NCI-H2029 (cell line): ENCODE results near the gene TAF1D.
"Not testable (repeated sequence)": the region's sequence is repeated elsewhere in the genome, so short reads cannot be mapped to it uniquely, and the experiment has no call there.

ENCODE experiments used
- DNase-seq: peaks from one replicate; lab custom pipeline; 2025; lab: John Stamatoyannopoulos, UW

The TAF1D gene, protein sequence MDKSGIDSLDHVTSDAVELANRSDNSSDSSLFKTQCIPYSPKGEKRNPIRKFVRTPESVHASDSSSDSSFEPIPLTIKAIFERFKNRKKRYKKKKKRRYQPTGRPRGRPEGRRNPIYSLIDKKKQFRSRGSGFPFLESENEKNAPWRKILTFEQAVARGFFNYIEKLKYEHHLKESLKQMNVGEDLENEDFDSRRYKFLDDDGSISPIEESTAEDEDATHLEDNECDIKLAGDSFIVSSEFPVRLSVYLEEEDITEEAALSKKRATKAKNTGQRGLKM

DNA sequence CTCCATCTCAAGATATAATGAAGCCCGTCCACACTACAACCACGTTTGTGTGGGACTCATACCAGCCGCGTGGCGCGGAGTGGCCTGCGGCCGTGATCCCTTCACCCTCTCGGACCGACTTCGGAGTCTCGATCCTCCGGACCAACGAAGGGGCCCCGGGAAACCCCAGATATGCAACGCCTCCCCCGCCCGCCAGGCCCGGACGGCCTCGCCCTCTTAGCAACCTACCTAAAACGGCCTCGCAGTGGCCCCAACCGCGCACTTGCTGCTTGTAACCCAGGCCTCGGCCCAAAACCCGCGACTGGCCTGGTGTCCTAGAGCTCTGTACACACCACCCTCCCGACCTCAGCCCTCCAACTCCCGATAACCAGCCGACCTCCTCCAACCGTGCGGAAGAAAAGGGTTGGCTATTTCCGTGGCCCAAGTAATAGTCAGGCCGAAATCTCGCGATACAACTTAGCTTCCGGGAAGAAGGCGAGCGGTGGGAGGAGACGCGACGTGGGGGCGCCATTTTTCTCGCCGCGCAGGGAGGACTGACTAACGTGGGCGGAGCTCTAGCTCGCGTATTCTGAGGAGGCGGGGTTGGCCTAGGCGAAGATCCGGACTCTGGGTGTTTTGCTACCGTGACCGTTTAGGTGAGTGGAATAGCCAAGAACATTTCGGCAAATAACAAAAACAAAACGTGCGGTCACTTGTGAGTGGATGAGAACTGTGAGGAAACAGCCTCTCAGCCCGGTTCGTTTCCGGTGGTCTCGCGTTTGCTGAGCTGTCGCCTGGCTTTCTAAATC lies at the start of gene TAF1D, which contains the start of gene C11orf54:
Gene TAF1D (minus strand): TSS at position 402 of the 788 bp plus-strand sequence. CDS start 2,191 bp downstream, outside the sequence.
Gene C11orf54 (plus strand): TSS at position 579 of the 788 bp plus-strand sequence. CDS start 5,722 bp downstream, outside the sequence.
- DNase-seq = peak; percentile 99

DNA sequence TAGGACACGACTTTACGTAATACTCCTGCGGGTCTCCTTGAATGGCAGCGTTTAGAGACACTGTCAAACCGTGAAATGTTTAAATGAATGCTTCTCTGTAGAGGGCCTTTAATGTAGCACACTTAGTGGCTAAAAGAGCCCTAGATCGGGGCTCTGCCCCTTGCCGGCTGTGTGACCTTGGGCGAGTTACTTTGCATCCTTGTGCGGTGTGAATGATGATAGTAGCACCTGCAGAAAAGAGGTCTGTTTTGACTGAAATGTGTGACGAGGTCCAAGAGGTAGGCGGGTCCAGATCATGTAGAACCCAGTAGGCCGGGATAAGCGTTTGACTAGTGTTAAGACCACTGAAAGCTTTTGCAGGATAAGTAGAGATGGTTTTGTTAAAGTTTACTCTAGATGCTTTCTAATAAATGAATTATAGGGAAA lies 43.7 kb upstream of the TAF1D start:
- peak; percentile 47 for DNase-seq

DNA sequence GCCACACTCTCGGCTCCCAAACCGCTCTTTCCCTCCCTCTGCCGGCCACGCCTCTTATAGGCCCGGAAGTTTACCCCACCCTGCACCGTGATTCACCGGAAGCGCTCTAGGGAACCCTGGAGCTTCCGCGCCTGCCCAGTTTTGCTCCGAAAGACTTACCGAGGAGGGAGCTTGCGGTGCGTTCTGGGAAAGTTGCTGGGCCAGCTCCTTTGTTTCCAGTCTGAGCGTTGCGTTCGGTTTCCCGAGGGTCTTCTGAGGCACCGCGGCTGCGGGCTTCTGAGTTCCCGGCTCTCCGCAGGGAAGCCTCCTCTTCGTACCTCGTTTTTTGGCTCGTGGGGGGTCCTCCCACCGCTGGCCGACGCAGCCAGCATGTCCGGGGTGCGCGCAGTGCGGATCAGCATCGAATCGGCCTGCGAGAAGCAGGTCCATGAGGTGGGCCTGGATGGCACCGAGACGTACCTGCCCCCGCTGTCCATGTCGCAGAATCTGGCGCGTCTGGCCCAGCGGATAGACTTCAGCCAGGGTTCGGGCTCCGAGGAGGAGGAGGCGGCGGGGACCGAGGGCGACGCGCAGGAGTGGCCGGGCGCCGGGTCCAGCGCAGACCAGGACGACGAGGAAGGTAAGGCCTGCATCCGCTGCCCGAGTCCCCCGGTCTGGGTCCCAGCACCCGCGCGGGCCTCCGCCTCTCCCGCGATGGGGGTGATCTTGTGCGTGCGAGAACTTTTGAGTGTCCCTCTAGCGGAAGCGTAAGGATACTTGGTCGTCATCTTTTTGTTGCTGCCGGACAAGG lies 43.0 kb upstream of the TAF1D start, which contains the start of gene MED17:
Gene MED17 (plus strand): TSS at position 138 of the 790 bp plus-strand sequence. CDS start 232 bp downstream, at position 370.
- peak; percentile 94 for DNase-seq

DNA sequence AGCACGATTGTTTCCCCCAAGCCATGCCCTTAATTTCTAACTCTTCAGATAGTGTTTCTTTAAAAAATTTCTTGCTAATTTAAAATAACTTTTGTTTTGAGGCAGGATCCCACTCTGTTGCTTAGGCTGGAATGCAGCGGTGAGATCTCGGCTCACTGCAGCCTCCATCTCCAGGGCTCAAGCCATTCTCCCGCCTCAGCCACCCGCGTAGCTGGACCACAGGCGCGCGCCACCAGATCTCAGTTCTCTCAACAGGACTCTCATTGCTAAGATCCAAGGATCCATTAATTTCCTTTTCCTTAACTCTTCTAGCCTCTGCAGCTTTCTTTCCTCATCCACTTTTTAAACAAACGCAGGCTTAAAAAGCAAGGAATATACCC lies 42.5 kb upstream of the TAF1D start:
- no peak for DNase-seq

DNA sequence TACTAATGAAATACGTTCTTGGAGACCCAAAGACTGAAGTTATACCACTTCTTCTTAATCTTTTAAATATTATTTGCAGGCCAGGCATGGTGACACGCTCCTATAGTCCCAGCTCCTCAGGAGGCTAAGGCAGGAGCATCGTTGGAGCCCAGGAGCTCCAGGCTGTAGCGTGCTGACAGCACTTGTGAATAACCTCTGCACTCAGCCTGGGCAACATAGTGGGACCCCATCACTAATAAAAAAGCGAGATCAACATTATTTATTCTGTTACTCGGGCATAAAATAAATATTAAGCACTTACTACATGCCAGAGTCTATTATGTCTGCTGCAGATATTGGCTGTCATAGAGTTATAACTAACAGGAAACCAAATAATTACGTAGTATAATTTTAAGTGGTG lies 42.1 kb upstream of the TAF1D start:
- no peak for DNase-seq

DNA sequence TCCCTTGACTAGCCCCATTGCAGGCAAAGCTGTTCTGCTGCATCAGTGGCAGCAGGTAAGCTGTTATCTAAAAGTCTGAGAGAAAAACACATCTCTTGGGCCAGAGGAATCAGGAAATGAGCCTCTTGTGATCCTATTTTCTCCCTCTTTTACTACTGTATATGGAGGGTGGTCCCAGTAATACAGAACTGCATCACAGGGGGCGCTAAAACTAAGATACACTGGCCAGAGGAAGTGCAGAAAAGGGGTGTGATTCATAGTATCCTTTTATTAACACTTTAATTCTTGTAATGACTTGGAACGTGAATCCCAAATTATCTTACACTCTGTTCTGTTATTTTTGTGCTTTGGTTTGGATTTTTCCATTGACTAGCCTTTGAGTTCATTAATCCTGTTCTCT lies 34.0 kb upstream of the TAF1D start:
- DNase-seq = no peak

DNA sequence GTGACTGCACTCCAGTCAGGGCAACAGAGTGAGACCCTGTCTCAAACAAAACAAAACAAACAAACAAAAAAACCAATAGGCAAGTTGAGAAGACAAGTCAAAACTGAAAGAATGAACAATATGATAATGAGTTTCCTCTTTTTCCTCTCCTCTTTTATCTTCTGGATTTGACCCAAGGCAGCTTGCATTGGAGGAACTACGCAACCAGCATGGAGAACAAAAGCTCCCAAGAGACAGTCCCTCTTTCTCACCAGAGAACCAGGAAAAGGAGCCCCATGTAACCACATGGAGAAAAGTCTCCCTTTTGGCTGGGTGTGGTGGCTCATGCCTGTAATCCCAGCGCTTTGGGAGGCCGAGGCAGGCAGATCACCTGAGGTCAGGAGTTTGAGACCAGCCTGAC lies 33.3 kb upstream of the TAF1D start:
- not testable (repeated sequence) for DNase-seq

DNA sequence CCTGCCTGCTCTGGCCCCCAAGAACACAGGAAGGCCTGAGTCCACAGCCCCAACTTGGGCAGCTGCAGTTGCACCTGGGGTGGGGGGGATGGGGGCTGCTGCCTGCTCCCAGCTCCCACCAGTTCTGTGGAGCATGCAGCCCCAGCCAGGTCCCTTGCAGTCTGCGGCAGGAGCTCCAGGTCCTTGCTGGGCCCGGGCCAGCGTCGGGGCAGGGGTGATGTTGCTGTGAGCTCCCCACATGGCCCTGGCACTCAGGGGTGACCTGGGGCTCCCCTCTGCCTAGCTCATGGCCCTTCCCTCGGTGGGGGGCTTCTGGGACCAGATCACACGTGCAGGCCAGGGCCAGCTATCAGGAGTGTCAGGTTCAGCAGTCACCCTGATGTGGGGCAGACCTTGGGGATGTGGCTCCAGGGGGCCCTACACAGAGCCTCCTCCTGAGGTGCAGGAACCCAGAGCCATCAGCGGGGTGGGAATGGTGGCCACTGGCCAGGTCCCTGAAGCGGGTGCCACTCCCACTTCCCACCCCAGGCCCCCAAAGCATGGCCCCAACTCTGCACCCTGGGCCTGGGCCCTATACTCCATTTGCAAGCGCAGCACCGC lies 32.4 kb upstream of the TAF1D start:
- no peak for DNase-seq

DNA sequence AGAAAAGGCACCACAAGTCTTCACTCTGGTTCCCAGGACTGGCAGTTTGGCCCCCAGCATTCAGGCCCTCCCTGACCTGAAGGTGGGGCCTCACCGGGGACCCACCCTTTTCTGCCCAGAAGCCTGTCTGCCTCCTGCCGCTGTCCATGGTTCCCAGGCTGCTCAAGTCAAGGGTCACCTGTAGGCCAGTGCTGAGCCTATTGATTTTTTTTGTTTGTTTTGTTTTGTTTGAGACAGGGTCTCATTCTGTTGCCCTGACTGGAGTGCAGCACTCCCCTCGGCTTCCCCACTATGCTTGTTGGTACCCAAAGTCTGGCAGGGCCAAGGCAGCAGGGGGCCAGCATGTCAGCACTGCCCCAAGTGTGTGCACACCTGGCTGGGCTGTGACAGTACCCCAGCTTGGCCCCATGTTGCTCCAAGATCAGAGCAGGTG lies 31.8 kb upstream of the TAF1D start:
- DNase-seq = no peak

DNA sequence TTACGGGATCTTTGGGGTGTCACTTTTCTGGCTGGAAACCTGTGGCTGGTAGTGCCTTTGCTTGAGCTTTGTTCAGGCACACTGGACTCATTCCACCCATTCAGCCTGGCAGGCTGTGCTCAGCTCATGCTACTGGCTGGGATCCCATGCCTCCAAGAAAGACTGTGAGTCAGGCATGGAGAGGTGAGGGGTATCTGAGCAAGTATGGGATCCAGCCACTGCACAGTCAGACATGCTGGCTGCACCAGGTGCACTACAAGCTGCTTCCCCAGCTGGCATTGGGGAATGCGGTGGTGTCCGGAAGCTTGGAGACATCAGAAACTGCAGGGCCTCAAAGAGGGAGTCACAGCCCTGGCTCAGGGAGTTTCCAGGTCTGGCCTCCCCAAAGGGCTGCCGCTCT lies 30.8 kb upstream of the TAF1D start:
- no peak for DNase-seq

DNA sequence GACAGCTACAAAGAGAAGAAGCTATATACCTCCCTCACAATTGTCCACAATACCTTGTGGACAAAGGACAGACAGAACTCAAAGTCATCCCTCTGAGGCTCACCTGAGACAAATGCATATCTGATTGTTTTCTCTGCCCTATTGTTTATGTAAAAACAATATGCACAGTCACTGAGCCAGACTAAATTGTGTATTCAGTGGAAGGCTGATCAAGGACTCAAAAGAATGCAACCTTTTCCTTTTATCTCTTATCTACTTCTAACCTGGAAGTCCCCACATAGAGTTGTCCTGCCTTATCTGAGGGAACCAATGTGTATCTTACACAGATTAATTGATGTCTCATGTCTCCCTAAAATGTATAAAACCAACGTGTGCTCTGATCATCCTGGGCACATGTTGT lies 28.9 kb upstream of the TAF1D start:
- DNase-seq = no peak

DNA sequence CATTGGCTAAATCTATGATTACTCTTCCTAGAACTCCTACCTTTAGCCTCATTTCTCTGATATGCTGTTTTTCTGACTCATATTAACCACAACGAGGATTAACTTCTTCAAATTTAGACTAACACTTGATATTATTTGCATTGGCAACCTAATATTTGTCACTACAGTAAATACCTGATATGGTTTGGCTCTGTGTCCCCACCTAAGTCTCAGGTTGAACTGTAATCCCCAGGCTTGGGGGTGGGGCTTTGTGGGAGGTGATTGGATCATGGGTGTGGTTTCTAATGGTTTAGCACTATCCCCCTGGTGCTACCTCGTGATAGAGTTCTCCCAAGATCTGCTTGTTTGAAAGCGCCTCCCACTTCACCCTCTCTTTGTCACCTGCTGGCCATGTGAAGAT lies 25.7 kb upstream of the TAF1D start:
- DNase-seq = no peak

DNA sequence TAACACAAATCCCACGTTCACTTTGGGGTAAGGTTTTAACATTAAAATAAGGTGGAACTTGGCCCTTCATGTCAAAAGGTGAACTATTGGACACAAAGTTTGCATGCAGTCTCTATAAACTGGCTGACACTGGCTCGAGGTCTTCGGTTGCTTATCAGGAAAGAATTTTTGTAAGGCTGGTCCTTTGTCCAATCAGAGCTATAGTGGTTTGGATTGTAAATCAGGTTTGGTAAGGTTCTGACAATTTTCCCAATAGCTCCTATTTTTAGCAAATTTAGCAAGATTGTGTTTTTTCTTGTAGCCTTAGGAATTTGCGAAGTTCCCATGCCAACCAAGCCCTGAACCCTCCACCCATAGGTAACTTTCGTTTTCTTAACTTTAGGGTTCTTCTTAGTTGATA lies 25.2 kb upstream of the TAF1D start:
- no peak for DNase-seq

DNA sequence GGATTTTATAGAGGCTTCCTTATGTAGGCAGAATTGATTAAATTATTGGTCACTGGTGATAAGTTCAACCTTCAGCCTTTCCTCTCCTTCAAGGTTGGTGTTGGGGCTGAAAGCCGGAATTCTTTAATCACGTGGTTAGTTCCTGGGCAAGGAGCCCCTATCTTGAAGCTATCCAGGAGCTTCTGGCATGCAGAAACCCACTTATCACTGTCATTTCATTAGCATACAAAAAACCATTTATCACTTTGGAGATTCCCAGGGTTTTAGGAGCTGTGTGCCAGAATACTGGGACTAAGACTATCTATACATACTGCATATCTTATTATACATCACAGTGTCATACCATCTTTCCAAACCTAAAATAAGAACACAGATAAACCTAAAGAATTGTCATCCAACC lies 24.3 kb upstream of the TAF1D start:
- DNase-seq = no peak

DNA sequence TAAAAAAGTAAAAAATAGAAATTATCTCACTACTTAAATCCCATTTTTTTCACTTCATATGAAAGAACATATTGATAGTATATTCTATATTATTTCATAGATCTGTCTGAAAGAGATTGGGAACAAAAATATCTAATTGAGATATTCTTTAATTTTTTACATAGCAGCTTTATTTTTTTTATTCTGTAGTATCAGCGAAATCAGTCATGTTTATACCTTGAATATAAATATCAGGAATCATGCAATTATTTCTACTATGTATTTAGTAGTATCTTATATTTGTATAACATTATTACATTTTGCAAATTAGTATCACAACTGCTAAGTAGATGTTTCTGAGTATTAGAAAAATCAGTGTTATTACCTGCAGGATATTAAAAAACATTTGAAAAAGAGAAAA lies 20.6 kb upstream of the TAF1D start:
- DNase-seq = no peak

DNA sequence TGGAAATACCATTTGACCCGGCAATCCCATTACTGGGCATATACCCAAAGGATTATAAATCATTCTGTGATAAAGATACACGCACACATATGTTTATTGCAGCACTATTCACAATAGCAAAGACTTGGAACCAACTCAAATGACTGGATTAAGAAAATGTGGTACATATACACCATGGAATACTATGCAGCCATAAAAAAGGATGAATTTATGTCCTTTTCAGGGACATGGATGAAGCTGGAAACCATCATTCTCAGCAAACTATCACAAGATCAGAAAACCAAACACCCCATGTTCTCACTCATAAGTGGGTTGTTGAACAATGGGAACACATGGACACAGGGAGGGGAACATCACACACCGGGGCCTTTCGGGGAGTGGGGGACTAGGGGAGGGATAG lies 17.8 kb upstream of the TAF1D start:
- DNase-seq = not testable (repeated sequence)

DNA sequence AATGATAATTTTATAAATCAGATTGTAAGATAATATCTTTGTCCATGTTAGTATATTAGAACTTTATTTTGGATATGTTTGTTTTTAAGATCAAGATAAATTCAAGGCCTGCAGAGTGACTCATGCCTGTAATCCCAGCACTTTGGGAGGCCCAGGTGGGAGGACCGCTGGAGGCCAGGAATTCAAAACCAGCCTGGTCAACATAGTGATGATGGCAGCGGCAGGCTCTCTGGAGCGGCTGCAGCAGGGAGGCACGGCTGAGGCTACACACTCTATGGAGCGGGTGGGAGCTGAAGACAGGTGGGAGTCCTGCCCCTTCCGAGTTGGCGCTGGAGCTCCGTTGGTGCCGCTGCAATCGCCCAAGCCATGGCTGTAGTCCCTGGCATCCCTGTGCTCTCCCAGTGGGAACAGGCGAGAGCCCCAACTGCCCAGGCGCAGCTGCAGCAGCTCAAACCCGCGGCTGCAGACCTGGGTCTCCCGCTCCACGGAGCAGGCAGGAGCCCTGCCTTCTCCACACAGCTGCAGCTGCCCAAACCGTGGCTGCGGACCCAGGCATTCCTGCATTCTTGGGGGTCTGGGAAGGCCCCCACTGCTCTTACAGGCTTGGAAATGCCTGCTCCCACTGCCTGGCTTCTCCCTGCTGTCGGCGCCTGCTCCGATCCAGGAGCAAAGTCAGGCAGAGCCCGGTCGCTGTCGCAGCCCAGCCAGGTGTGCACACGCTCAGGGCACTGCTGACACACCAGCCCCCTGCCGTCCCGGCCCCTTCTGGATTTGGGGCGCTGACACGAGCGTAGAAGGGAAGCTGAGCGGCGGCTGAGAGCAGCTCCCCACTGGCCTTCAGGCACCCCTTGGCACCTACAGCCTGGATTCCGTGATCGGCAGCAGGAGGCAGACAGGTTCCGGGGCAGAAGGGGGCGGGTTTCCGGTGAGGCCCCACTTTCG lies 16.9 kb upstream of the TAF1D start:
- DNase-seq = no peak

DNA sequence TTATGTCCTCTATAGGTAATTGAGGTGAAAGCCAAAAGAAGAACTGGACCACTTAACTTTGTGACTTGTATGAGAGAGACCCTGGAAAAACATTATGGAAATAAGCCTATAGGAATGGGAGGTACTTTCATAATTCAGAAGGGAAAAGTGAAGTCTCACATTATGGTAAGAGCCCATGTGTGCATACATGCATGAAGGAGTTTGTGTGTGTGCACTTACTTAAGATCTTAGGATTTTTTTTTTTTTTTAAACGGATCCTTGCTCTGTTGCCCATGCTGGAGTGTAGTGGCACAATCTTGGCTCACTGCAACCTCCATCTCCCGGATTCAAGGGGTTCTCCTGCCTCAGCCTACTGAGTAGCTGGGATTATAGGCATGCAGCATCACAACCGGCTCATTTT lies 16.0 kb upstream of the TAF1D start:
- no peak for DNase-seq

DNA sequence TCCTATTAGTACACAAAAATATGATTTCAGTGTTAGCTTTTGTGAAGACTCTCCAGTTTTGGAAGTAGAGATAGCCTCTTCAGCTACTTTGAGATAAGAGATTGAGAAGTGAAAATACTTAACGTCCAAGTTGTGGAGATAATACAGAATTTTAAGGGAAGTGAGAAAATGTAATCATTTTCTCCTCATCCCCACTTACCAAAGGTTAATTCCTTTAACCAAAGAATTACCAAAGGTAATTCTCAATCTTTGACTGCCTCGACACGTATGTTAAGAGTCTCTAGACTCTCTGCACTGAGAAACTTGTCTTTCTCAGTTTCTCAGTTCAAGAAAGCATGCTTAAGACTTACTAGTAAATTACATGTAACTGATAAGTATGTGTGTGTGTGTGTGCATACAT lies 15.5 kb upstream of the TAF1D start:
- no peak for DNase-seq

DNA sequence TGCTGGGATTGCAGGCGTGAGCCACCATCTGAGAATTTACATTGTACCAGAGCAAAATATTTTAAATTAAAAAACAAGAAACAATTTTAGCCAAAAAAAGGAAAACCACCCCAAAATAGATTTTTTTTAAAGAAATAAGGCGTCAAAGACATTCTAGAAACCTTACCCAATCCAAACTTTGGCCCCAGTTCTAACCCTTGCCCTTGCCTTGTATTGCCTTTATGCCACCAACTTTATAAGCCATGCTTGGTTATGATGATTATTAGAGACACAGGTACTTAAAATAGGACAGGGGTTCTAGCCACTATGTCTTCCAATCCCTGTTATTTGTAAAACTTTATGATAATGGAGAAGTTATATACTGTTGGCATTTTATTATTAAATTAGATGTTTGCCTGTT lies 11.9 kb upstream of the TAF1D start:
- DNase-seq = no peak

DNA sequence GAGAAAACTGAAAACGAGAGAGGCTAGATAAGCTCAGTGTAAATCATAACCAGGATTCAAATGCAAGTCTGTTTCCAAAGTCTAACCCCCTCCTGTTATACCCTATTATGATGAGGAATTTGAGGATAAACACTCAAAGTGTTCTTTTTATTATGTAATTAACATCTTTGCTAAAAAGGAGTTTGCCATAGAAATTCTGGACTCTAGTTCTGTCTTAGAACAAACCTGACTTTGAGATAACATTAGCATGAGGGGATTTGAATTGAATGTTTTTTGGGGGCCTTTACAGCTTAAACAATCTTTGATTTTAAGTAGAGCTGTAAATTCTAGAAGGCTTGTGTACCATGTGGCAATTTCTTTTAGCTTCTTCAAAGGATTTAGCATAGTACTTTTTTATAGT lies 9.7 kb upstream of the TAF1D start:
- no peak for DNase-seq
